NCI-H526 treated with DMSO at 0.1 percent for 48 hours (cell line): ENCODE measurements around the gene SNCB.

ENCODE experiments used
- DNase-seq: peaks from one replicate; lab custom pipeline; 2025; lab: John Stamatoyannopoulos, UW

Gene SNCB

DNA sequence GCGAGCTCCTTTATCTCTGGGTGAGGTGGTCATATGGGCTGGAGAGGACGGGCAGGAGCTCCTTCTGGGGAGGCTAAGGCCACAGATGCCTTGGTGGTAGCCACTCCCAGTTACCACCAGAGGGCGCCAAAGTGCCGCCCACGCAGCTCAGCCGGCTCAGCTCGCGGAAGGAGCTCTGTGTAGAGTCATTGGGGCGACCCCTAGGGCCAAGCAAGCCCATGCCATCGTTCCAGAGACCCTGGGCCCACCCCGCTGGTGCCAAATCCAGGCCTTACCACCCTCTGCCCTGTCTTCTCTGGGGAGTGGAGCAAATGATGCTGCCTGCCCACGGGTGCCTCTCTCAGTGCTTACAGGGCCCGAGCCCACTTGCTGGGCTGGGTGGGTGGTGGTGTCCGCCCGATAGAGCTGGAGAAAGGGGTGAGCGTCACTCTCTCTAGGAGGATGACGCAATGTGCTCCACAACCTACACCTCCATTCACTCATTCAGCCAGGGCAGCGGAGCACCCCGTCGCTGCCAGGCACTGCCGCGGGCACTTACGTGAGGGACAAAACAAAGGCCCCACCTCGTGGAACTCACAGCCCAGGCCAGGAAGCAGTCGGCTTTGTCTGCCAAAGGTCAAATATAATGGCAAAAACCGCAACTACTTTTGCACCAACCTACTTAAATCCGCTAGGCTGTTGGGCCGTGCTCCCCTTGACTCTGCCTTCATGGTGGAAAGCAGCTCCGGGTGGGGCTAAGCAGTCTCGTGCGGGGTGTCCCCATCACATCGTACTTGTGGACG is 30.7 kb upstream of the SNCB start:
- DNase-seq: no peak

- no peak for DNase-seq
These were observed 30.2 kb upstream of the SNCB start for GRCh38 chr5:176660530-176660859.

DNA sequence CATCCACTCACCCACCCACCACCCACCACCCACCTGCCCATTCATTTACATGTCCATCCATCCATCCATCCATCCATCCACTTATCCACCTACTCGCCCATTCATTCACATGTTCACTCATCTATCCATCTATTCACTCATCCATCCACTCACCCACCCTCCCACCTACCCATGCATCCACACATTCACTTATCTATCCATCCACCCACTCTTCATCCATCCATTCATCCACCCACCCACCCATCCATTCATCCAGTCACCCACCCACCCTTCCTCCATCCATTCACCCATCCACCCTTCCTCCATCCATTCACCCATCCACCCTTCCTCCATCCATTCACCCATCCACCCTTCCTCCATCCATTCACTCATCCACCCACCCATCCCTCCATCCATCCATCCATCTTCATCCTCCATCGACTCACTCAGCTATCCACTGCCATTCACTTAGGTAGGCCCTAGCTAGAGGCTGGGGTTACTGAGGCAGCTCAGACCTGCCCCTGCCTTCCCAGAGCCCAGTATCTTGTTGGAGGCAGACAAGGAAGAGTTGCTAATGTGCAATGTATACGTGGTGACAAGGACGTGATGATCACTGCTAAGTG is 29.6 kb upstream of the SNCB start:
- no peak for DNase-seq

- DNase-seq: no peak
These were observed 29.1 kb upstream of the SNCB start for GRCh38 chr5:176659512-176659839.

- DNase-seq: no peak
These were observed 28.6 kb upstream of the SNCB start for GRCh38 chr5:176658817-176659511.

DNA sequence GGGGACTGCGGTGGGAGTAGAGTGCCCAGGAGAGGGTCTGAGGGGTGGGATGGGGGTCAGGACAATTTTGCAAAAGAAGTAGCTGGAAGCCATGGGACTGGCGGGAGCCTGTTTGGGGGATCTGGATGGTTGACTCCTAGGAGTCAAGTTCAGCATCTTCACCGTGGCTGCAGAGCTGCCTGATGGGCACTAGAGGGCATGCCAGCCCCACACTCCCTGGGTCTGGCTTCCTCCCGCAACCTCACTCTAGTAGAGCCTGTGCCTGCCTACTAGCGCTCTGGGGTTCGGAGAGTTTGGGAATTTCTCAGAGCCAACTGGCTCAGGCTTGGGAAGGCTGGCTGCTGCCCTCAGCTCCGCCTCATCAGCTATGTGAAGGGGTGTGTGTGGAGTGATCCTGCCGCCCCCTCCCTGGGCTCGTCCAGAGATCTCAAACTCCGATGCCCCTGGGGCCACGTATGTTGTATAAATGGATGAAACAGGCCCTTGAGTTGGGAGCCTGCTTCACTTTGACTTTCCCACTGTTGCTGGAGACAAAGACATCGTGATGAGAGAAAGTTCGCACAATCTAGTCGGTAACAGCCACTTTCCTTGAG is 27.8 kb upstream of the SNCB start:
- DNase-seq: no peak

DNA sequence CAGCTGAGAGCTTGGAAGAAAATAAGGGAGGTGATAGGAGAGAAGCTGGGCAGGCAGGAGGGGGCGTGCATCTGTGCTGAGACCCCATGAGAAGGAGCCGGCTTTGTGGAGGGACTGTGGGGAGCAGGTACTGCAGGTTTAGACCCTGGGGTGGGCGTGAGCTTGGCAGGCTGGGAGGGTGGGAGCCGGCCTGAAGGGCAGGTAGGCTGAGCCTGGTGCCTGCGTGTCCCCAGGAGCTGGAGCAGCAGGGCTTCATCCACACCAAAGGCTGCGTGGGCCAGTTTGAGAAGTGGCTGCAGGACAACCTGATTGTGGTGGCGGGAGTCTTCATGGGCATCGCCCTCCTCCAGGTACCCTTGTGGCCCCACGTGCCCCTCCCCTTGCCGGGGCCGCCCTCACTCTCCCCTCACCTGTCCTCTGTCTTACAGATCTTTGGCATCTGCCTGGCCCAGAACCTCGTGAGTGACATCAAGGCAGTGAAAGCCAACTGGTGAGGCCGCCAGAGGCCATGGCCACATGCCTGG is 26.2 kb upstream of the SNCB start:
- DNase-seq: no peak

DNA sequence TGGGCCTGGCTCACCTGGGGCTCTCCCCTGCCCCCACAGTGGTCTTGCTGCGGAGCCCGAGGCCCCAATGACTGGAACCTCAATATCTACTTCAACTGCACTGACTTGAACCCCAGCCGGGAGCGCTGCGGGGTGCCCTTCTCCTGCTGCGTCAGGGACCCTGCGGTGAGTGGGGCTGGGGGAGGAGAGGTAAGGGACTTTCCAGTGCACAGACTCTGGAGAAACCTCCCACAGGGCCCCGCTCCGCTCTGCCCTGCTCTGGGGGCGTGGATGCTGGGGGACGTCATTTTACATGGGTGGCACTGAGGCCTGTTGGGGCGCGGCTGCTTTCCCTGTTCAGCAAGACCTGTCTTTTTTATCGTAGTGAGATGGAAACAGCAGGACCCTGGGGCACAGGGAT is 24.5 kb upstream of the SNCB start:
- DNase-seq: no peak

GRCh38 chr5:176653401-176654385 is 23.4 kb upstream of the SNCB start:
- DNase-seq: peak; percentile 81

GRCh38 chr5:176652136-176652535 is 21.8 kb upstream of the SNCB start:
- no peak for DNase-seq

DNA sequence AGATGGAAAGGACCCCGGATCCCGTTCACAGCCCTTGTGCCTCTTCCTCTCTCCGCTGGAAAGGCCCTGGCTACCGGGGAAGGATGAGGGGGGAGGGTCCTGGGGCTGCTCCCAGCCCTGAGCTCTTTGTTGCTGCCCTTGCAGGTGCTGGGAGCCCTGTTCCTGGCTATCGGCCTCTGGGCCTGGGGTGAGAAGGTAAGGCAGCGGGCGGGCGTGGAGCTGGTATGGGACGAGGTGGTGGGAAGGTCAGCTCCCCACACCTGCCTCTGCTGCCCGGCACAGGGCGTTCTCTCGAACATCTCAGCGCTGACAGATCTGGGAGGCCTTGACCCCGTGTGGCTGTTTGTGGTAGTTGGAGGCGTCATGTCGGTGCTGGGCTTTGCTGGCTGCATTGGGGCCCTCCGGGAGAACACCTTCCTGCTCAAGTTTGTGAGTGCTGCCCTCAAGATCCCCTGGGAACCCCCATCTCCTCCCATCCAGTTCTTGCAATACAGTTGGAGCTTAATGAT is 21.2 kb upstream of the SNCB start:
- DNase-seq: no peak

DNA sequence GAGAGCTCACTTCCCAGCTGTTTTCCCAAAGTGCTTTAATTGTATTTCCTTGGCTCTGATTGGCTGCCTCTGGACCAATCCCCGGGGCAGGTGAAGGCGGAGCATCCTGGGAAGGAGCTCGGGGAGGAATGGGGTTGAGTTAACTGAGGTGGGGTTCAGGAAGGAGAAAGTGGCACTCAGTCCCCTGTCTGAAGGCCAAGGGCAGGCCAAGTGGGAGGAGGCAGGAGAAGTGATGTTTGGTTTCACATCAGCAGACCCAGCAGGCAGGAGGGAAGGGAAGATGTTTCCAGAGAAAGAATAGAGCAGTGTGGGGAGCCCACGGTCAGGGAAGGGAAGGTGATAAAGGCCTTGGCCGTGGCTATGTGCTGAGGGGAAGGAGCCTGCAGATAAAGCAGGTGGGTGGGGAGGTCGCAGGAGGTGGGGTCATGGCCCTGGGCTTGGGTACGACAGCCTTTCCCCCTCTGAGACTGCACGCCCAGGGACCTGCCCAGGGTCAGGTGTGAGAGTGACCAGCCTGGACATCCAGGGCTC is 20.1 kb upstream of the SNCB start:
- no peak for DNase-seq

- DNase-seq: no peak
These were observed 18.3 kb upstream of the SNCB start for GRCh38 chr5:176648474-176649194.

DNA sequence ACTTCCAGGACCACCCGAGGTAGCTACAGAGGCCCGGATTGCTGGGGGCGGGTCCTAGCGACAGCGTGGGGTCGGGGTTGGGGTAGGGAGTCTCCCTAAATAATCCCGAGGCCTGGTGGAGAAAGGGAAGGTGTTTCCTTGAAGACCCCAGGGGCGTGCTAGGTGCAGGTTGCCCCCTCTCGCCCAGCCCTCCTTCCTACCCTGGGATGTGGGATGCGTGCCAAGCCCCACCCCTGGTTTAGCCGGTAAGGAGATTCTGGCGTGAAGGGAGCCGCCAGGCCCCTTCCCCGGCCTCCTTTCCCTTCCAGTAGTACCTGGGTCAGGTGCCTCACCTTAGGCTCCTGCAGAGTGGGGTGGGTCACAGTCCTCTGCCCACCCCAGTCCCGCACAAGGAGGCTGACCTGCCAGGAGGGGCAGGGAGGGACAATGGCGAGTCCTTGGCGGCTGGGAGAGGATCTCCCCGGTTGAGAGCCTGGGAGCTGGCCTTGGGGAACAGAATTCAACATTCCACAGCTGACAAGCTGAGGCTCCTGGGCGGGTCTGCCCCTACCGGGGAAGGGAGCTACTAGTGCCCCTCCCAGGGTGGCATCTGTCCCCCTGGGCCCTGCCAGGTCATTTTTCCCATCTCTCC is 17.6 kb upstream of the SNCB start:
- DNase-seq: no peak

DNA sequence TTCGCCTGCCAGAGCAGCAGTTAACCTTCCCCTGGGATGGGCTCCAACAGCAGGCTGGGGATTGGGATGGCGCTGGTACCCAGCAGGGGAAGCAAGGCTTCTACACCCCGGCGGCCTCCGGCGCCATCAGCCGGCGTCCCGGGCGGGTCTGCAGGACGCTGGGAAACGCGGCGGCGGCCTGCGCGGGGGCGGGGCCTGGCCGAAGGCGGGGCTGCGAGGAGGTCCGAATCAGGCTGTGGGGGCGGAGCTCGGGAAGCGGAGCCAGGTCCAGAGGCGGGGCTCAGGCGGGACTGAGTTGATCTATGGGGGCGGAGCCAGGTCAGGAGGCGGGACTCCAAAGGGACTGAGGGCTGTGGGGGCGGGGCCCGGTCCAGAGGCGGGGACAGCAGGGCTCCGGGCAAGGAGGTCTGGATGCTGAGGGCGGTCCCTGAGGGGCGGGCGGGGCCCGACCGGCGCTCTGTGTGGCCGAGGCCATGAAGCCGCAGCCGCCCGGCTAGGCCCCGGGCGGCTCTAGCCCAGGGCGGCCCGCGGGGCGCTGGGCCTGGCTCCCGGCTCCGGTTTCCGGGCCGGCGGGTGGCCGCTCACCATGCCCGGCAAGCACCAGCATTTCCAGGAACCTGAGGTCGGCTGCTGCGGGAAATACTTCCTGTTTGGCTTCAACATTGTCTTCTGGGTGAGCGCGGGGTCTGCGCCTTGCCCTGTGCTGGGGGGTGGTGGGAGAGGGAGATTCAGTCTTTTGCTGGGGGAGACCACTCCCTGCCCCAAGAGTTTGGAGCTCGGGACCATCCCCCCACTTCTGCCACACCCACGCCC is 16.9 kb upstream of the SNCB start, which contains the start of gene TSPAN17:
TSS of gene TSPAN17 (plus strand) at position 455 of the 813 bp plus-strand sequence. CDS start at position 587, 132 bp downstream.
- peak; percentile 91 for DNase-seq

- no peak for DNase-seq
These were observed 16.3 kb upstream of the SNCB start for GRCh38 chr5:176646707-176647029.

- DNase-seq: no peak
These were observed 15.8 kb upstream of the SNCB start for GRCh38 chr5:176646049-176646706.

DNA sequence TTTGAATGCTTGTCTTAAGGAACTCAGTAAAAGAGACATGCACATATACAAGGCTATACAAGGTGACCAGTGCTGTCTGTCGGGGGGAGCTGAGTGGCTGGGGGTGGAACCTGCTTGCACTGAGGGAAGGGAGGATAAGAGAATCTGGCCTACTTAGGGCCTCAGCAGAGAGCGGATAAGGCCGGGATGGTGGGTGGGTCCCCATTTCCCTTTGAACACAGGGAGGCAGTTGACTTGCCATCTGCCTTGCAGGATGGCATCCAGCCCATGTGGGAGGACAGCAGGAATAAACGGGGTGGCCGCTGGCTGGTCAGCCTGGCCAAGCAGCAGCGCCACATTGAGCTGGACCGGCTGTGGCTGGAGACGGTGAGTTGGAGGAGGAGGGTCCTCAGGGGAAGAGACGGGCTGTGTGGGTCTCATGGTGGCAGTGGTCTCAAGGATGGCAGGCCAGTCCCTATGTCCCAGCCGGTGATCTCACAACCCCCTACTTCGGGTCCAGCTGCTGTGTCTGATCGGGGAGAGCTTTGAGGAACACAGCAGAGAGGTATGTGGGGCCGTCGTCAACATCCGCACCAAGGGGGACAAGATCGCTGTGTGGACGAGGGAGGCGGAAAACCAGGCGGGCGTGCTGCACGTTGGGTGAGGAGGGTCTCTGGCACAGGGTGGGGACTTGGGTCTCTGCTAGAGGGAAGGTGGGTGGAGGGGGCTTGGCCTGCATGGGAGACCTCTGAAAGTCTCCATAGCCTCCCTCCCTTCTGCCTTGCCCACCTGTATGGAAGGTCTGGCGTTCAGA is 14.7 kb upstream of the SNCB start:
- DNase-seq: no peak
